ENCODE results near the gene GATB.

The GATB gene

DNA sequence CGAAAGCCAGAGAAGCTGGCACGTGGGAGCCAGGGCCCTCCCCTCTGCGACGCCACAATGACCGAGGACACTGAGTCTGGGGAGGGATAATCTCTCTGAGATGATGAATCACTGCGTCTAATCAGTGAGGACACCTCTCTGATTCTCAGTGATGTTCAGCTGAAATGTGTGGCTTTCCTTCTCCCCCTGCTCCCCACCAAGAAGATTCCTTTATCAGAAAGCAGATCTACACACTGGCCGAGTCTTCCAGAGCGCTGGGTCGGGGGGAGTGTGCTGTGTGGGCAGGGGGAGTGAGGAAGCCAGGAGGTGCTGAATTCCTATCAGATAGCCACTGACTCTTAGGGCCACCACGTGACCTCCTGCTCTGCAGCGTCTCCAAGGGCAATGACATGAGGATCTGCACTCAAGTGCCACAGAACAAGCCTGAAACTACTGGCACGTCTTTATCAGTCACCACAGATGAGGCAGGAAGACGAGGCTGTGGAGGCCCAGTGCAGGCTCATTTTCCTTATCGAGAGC, 89.2 kb downstream of the GATB start:
- DNase-seq = no peak

DNA sequence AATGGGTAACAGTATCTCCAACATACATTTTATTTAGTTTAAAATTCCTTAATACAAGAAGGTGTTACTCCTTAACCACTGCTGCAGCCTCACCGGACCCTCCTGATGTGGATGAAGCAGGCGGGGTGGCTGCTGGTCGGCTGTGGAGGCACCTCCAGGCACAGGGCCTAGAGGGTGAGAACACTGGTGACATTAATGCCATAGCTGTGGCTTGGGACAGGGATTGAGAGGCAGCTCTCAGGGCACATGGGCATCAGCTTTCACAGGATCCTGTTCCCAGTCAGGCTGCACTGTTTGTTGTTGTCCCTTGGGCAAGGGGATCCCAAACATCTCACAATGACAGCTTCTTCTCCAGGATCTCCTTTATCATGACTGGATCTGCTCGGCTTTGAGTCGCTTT, 90.0 kb downstream of the GATB start:
- DNase-seq = no peak

DNA sequence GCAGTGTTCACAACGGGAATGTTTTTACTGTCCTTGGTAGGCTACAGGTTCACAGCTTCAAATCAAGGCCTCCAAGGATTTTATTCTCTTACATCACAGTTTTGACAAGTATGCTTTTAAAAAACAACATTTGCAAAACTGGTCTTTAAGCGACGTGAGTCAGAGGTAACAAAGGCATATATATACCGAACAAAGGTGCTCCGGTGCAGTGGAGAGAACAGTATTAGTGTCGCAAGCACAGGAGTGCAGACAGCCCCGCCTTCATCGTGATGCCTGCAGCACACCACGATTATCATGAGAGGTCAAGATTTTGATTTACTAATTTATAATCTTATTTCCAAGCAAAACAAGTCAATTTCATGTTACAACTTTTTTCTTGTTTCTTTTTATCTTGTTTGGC, 90.8 kb downstream of the GATB start:
- no peak for DNase-seq

DNA sequence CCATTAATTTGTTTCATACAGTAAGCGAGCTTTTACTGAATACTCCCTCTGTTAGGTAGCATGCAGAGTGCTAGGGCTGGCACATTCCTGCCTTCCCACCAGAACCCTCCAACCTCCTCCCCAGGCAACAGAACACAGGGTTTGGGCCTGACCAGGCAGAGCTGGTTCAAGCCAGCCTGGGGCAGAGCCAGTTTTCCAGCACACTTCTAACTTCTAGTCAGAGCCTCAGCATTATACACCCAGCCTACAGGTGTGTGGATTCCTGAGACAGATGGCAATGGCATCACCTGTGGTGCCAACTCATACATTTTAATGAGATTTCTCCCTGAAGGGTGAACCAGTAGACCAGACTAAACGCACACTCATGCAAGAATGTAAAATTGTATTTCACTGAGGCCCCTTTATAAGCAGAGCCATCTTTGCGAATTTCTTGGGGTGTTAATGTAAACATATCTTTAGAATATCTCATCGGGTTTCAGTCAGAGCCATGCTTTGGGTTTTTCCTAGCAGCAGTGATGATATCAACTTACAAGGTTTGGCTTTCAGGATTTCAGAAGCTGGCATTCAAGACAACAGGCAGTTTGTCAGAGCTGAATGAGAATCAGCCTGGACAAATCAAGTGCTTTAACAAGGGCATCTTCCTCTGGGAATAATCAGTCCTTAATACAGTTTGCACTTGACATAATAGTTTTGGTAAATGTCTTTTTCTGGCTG, 92.0 kb downstream of the GATB start:
- no peak for DNase-seq

DNA sequence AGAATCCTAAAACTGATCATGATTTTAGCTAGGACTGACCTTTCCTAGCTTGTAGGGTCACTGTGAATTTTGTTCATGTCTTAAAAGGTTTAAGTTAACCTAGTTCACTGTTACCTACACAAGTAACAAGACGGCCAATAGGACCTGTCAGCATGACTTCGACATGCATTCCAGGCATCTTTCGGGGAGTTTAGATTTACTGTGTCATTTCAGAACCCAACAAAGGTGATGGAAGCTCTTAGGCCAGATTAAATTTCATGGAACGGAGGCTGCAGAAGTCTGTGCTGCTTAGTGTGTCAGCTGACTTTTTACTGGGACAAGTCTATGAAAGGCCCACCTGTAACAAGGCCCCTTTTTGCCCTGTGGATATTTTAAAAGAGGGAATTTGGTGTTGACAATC, 93.1 kb downstream of the GATB start:
- no peak for DNase-seq

DNA sequence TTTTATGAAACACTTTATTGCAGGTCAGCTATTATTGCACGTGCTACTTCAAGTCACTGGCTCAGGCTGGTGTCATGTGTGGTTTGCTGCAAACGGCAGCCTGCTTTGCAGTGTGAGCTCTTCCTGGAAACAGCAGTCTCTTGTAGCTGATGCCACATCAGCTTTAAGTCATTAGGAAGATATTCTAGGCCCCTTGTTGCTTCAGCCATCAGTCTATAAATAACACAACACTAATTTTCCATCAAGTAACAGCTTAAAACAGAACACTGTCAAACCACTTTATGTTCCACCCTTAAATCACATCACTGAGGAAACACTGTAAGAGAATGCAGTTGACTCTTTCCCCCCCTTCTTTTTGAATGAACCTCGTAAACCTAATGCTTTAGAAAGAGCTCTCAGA, 93.8 kb downstream of the GATB start:
- DNase-seq = no peak

DNA sequence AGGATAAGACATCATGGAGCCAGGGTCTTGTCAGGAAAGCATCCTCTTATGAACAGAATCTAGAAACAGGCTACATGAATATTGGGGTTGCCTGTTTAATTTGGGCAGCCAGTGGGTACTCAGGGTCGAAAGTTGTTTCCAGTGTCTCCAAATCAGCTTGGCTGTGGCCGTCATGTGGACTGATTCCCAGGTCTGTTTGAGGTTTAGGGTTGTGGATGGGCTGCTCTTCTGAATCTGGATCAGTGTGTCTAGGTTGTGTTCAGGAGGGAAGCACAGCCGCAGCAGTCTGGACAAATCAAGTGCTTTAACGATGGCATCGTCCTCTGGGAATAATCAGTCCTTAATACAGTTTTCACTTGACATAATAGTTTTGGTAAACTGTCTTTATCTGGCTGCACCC, 94.3 kb downstream of the GATB start:
- no peak for DNase-seq

DNA sequence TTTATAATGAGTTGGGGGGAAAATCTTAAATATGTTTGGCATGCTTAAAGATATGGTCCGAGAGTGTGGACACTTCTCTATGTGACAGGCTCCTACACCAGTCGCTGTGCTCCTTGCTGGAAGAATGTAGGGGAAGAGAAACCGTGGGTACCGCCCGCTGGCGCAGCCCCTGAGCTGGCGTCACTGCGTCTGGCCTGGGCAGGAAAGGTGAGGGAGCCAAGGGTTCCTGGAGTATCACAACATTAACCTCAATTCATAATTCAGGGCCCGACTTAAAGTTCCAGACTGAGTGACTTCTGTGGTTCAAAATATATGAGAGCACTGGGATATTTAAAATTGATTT, 95.1 kb downstream of the GATB start:
- DNase-seq = no peak

DNA sequence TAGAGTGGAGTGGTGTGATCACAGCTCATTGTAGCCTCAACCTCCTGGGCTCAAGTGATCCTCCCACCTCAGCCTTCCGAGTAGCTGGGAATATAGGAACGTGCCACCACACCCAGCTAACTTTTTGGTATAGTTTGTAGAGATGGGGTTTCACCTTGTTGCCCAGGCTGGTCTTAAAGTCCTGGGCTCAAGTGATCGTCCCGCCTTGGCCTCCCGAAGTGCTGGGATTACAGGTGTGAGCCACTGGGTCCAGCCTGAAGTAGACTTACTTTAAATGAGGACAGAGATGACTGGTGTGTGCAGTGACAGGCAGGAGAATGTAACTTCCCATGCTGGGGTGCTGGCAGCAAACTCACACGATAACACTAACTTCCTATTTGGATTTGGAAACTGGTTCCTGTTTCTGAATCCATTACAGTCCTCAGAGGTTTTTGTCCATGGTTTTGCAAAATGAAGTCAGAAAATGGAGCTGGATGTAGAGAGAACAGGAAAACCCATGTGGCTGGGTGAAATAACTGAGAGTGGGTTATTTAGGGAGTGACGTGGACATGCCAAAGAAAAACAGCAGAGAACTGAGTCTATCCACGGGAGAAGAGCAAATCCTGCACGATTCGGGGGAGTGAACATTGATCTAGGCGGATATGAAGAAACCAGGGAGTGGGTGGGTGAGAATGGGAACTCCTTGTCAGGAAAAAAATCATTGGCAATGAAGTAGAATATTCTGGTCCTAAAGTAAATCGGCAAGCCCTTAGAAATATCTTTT, 95.6 kb downstream of the GATB start:
- DNase-seq = no peak

DNA sequence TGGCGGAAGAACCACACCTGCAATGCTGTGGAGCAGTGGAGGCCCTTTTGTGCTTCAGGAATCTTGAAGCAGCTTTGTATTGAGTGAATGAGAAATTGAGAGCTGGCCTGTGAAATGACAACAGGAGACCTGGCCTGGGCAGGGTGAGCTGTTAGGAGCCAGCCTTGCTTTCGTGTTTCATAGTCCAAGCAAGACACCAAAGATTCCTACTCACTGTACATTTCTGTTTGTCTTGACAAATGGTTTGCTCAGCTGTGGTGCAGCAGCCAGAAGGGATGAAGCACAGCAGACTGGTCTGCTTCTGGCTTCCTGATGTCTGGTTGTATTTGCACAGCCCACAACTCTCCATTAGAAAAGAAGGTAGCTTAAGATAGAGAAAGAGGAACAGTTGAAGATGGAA, 96.5 kb downstream of the GATB start:
- DNase-seq = no peak

DNA sequence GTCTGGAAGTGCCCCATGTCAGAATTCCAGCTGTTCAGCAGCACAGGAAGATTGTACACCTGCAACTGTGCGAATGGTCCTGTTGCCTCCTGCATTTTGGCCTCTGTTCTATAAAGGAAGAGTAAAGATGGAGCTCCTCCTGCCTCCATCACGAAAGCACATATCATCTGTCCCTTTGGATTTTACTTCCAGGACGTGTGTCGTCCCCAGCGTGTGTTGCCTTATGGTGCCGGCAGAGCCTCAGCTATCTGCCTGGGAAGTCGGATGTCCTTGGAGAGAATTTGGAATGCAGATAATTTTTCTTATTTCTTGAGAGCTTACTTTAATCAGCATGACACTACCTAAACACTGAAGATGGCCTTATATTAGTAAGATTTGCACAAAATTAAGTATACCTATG, 97.7 kb downstream of the GATB start:
- DNase-seq = no peak

DNA sequence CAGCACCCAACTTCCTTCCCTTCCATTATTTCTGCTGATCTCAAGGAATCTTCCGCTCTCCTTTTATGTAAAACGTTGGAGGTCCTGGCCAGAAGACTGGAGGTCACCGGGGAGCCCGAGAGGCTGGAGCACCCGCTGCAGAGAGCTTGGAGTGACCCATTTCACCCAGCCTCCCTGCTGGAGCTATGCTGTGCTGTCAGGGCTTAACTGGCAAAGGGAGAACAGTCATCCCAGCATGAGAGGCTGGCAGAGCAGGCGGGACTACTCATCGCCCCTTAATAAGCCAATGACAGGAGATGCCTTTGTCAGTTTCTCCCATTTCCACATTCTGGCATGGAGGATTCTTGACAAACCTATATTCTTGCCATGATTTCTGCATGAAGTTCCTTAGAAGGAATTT, 98.9 kb downstream of the GATB start:
- no peak for DNase-seq

DNA sequence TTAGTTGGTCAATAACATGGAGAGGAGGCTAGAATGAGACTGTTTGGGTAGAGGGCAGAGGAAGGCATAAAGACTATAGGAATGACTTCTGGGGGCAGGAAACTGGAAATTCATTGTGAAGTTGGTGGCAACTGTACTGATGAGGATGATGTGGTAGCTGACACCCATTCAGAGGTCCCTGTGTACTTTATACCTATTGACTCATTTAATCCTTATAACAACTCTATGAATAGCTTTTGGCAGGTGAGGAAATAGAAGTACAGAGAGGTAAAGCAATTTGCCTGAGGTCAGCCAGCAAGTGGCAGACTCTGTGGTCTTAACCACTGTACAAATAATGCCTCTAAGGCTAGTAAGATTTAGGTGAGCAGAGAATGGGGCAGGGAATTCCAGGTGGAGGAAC, 100.1 kb downstream of the GATB start:
- DNase-seq = no peak

DNA sequence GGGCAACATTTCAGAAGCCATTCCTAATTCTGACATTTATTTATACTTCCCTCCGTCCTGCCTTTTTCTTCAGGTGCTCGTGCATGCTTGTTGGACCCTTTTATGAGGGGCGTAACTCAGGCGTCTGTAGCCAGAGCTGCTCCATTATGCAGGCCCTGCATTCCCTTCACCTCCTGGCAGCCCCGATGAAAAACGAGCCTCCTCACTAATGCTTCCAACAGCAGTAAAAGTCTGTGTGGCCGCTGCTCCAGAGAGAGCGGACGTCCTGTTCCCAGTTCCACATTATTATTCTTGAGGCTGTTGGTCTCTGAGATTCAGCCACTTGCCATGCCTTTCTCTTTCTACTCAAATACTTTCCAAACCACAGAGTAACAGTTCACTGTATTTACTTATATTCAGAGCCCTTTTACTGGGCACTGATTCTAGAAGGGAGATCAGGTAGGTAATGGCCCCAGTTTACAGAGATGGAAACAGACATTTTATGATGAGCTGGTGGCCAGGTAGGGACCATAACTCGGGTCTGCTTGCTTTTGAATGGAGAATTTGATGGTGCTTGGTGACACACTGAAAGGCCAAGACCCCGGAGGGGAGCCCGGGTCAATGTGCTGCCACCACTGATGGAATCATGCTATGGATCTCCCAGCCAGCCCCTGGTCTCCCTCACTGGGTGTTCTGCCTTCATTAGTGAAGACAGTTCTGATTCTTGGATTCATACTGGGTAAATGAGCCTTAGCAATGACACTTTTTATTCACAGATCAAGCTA, 101.0 kb downstream of the GATB start:
- no peak for DNase-seq

DNA sequence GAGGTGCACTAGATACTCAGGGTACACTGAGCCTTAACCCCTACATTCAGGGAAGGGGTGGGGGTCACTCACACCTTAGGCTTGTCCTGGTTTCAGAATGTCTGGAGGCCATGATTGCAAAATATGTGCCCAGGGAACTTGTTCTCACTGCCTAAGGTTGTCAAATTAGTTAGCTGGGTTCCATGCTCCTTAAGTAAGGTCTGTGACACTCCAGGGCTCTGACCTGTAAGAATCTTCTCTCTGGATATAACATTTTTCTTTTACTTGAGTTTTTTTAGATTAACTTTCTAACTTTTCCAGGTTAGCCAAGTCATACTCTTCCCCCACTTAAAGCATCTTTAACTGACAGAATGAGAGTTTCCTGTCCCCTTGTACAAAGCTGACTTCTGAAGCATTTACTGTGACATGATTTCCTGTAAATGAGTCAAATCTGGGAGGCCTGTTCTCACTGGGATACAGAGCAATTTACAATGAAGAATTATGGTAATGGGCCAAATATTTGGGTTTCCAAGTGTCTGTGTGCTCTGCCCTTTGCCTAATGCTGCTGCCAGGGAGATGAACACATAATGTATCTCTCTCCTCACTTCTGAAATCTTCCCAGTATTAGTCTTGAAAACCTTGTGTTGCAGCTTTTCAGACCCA, 101.7 kb downstream of the GATB start:
- no peak for DNase-seq

DNA sequence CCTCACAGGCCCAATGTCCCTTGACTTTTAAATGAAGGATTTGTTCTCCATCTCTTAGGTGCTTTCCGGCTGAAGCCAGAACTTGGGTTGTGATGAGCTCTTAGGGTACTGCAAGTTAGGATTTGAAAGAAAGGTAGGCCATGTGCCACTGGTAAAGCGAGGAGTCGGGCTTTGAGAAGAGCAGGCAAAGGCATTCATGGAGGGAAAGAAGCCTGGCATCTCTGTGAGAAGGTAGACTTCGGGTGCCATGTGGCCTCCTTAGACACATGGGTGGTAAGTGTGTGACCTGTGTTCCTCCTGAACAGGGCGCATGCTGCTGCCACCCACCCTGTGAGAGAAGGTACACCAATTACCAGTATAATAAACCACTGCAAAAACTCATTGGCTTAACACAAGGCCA, 102.9 kb downstream of the GATB start:
- no peak for DNase-seq

DNA sequence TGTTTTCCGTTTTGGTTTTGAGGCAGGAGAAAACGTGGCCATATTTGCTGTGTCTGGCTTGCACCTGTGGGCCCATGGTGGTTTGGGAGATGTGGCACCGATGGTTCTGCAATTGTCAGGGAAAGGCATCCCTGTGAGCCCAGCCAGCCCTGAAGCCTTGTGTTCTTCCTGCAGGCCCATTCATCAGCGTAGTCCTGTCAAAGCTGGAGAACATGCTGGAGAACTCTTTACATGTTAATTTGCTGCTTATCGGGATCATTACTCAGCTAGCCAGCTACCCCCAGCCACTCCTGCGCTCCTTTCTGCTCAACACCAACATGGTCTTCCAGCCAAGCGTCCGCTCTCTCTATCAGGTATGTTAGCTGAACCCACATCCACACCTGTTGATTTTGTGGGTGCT, 104.7 kb downstream of the GATB start:
- no peak for DNase-seq

DNA sequence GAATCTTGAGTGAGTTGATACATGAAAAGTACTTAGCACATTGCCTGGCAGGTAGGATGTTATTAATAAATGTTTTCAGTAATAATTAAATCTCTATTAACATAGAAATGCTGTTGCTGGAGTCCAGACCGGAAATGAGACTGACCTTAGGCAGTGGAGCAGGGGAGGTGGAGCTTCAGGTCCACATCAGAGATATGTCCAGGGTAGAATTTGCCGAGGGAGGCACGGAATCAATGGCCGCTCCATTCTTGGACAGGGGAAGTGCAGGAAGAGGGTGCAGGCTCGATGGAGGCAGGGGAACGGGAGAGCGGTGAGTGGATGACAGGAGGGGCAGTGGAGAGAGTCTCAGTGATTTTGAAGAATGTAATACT, 107.3 kb downstream of the GATB start:
- no peak for DNase-seq

DNA sequence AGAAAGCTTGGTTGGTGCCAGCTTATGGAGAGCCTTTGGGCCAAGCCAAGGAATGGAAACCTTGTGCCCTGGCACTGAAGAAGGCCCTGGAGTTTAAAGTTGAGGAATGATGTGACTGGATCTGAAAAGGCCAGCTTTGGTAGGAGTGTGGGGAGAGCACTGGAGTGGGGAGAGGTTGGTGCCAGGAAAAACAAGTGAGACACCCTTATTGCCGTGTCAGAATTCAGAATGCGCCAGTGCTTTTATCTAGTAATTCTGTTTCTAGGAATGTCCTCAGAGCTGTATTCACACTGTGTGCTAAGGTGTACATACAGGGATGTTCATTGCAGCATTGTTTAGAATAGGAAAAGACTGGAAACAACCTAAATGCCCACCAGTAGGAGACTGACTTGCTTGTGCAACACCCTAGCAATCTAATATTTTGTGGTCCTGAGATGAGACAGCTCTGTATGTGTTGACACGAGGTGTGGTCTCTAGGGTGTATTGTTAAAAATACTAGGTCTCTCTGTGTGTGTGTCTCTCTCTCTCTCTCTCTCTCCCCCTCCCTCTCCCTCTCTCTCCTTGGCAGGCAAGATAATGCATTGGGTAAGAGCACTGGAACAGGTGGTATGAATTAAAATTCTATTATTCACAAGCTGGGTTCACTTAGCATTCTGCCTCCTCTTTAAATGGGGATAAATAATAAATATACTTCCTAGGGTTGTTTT, 107.8 kb downstream of the GATB start:
- no peak for DNase-seq

DNA sequence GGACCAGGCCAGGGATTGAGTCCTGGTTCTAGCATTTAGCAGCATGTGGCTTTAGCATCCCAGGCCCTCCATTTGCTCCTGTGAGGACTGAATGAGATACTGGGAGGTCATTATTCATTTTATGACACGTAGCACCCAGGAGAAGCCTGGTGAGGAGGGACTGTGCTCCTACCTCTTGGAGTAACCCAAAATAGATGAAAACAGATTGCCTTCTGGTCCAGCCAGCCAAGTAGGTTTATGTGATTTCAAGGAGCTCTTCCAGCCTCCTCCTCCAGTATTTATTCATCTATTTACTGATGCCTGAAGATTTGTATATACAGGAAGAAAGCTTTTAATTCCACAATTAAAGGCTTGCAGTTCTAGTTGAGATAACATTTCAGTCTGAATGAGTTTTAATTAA, 109.3 kb downstream of the GATB start:
- no peak for DNase-seq

DNA sequence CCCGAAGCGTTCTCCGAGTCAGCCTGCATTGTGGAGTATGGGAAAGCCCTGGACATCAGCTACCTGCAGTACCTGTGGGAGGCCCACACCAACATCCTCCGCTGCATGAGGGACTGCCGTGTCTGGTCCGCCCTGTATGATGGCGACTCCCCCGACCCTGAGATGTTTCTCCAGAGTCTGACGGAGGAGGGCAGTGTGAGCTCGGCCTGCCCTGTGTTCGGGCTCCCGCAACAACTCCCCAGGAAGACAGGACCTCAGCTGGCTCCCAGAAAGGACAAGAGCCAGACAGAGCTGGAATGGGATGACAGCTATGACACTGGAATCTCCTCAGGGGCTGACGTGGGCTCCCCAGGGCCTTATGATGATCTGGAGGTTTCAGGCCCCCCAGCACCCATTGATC, 111.3 kb downstream of the GATB start:
- DNase-seq = no peak

DNA sequence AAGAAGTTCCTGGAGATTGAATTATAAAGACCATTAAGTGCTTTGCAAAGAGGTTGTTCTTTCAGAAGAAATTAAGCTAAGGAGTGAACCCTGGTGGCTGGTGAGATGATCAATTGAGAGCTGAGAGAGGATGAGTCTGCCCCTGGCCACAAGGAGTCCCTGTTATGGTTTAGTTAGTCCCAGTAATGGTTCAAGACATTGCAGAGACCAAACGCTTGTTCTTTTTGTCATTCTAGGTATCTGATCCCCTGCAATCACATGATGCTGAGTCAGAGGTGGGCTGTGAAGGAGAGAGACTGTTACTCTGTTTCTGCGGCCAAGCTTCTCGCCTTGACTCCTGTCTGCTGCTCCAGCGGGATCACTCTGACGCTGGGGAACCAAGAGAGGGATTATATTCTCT, 114.5 kb downstream of the GATB start:
- DNase-seq = no peak

DNA sequence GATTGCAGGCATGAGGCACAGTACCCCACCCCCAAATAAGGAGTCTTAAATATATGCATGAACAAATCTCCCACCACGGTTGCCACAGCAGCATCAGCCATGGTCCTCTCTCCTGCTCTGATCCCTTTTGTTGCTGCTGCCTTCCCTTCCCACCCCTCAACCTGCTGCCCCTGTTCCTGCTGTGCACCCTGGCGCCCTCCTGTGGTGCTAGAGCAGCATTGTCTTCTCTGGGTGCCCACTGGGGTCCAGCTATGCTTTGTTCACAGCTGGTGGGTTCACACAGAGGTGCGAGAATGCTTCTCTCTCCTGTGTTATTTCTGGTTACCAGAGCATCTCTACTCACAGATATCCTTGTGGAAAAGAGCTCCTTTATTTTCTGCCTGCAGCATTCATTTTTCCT, 116.2 kb downstream of the GATB start:
- no peak for DNase-seq

Data from NCI-H1417 treated with DMSO at 0.1 percent for 48 hours (cell line).